GM12878 (cell line): ENCODE results near the gene DNAH1. TPM values are rescaled to one million over a fixed set of nuclear protein-coding genes. Genes with fewer than 3 reads are reported as not detected.

Source experiments
- ATAC-seq: fragments of 200-7000 bp; cut with Tn5 transposase; 3 replicates; pipeline ENCODE4 v1.9.1; 2020; ENCODE audit warnings: mild to moderate bottlenecking, moderate library complexity
- BruUV-seq: library from RNA; stranded (reverse); fragments of 400-500 nt; replicated peaks from 2 replicates; lab custom pipeline; 2021; lab: Mats Ljungman, UMichigan
- CTCF ChIA-PET: fragments of 300-600 bp; sonication (Branson Sonifier 250); formaldehyde crosslinking; extraction: SDS; loops from one replicate; lab custom pipeline; 2021; ENCODE audit warnings: inconsistent platforms; lab: Yijun Ruan, JAX
- POLR2A ChIA-PET: fragments of 350-600 bp; formaldehyde crosslinking; extraction: SDS; loops from one replicate; lab custom pipeline; 2021; ENCODE audit warnings: inconsistent platforms; lab: Charles Lee
- RAD21 ChIA-PET: fragments of 300-600 bp; sonication (Branson Sonifier 250); formaldehyde crosslinking; loops from one replicate; lab custom pipeline; 2023; ENCODE audit warnings: antibody characterized with exemption; ENCODE audit not compliant: unreplicated experiment; lab: Charles Lee
- SMC1A ChIA-PET: fragments of 300-600 bp; sonication (Branson Sonifier 250); formaldehyde crosslinking; loops from one replicate; lab custom pipeline; 2023; ENCODE audit not compliant: unreplicated experiment, uncharacterized antibody; lab: Charles Lee
- DNase-seq: peaks from one replicate; pipeline ENCODE4 v3.0.0-alpha.2; 2011; ENCODE audit warnings: low read depth, low spot score
- FAIRE-seq: peaks from 3 replicates; lab custom pipeline; 2011; peaks lifted over from hg19 to GRCh38; lab: Jason Lieb, UNC
- H2AFZ ChIP-seq: 2 replicates; pipeline ENCODE4 v1.6.0; 2011; ENCODE audit warnings: low read depth, low read length, control low read depth; ENCODE audit not compliant: control insufficient read depth
- H3K27ac ChIP-seq: 2 replicates; pipeline ENCODE4 v1.5.1; 2011; ENCODE audit warnings: control low read depth; ENCODE audit not compliant: control insufficient read depth, insufficient read depth
- H3K27me3 ChIP-seq, 2 experiments: replicated peaks in 1 of 2; 2 replicates each; pipeline versions ENCODE4 v1.6.0 to v1.6.1; 2011; ENCODE audit warnings: low read length in 1 of 2; ENCODE audit not compliant: control insufficient read depth in 2 of 2, insufficient read depth in 2 of 2
- H3K36me3 ChIP-seq, 2 experiments: 2 replicates each; pipeline ENCODE4 v1.5.1; 2011; ENCODE audit warnings: low read length in 1 of 2; ENCODE audit not compliant: control insufficient read depth in 2 of 2, insufficient read depth in 2 of 2
- H3K4me1 ChIP-seq: 2 replicates; pipeline ENCODE4 v1.6.1; 2011; ENCODE audit warnings: mild to moderate bottlenecking, low read length, moderate library complexity, mixed read lengths; ENCODE audit not compliant: control insufficient read depth, insufficient read depth
- H3K4me2 ChIP-seq: 2 replicates; pipeline ENCODE4 v1.6.0; 2011; ENCODE audit warnings: control low read depth; ENCODE audit not compliant: control insufficient read depth, insufficient read depth
- H3K4me3 ChIP-seq: fragments of 200-600 bp; sonication (generic); 2 replicates; pipeline ENCODE4 v1.5.1; 2016
- H3K79me2 ChIP-seq: 2 replicates; pipeline ENCODE4 v1.6.0; 2011; ENCODE audit warnings: low read length; ENCODE audit not compliant: control insufficient read depth, insufficient read depth
- H3K9ac ChIP-seq: 2 replicates; pipeline ENCODE4 v1.8.0; 2011; ENCODE audit warnings: low read length, control low read depth, mixed read lengths; ENCODE audit not compliant: control insufficient read depth, insufficient read depth
- H3K9me3 ChIP-seq: replicated peaks from 3 replicates; pipeline ENCODE4 v1.5.1; 2011; ENCODE audit warnings: mild to moderate bottlenecking, low read length; ENCODE audit not compliant: control insufficient read depth, insufficient read depth
- H4K20me1 ChIP-seq: 2 replicates; pipeline ENCODE4 v1.6.0; 2011; ENCODE audit not compliant: control insufficient read depth, insufficient read depth
- DPF2 ChIP-seq: fragments of 450-650 bp; IDR thresholded peaks from 2 replicates; pipeline ENCODE4 v1.6.1; 2017; ENCODE audit warnings: mild to moderate bottlenecking
- HDGF ChIP-seq: fragments of 450-650 bp; IDR thresholded peaks from 2 replicates; pipeline ENCODE4 v1.6.1; 2016; ENCODE audit warnings: antibody characterized with exemption
- JUND ChIP-seq: IDR thresholded peaks from 2 replicates; pipeline ENCODE4 v1.6.1; 2012; ENCODE audit warnings: low read depth, mild to moderate bottlenecking, low read length, improper control_type of control experiment, moderate library complexity
- MYB ChIP-seq: fragments of 150-350 bp; IDR thresholded peaks from 2 replicates; pipeline ENCODE4 v1.6.1; 2014; ENCODE audit warnings: mild to moderate bottlenecking, low read depth, low read length, borderline replicate concordance
- PAX8 ChIP-seq: fragments of 450-650 bp; IDR thresholded peaks from 2 replicates; pipeline ENCODE4 v1.6.1; 2017; ENCODE audit warnings: mild to moderate bottlenecking, moderate library complexity
- POLR2AphosphoS5 ChIP-seq: IDR thresholded peaks from 2 replicates; pipeline ENCODE4 v1.6.1; 2011; ENCODE audit warnings: mild to moderate bottlenecking, low read length, inconsistent platforms
- RELA ChIP-seq: fragments of 450-650 bp; IDR thresholded peaks from 2 replicates; pipeline ENCODE4 v1.8.0; 2014; ENCODE audit warnings: borderline replicate concordance; ENCODE audit not compliant: partially characterized antibody
- SIN3A ChIP-seq: IDR thresholded peaks from 2 replicates; pipeline ENCODE4 v1.6.1; 2012; ENCODE audit warnings: low read depth, low read length, improper control_type of control experiment
- SP1 ChIP-seq: IDR thresholded peaks from one replicate; pipeline ENCODE4 v1.6.1; 2011; ENCODE audit warnings: low read depth, low read length
- SUZ12 ChIP-seq: fragments of 200-600 bp; sonication (generic); IDR thresholded peaks from one replicate; pipeline ENCODE4 v1.6.1; 2018; ENCODE audit warnings: antibody characterized with exemption, mild to moderate bottlenecking; ENCODE audit not compliant: unreplicated experiment
- TAF1 ChIP-seq: IDR thresholded peaks from 2 replicates; pipeline ENCODE4 v1.6.1; 2011; ENCODE audit warnings: mild to moderate bottlenecking, low read depth, low read length, borderline replicate concordance
- YBX1 ChIP-seq: fragments of 450-650 bp; IDR thresholded peaks from 2 replicates; pipeline ENCODE4 v1.6.1; 2016; ENCODE audit warnings: antibody characterized with exemption
- ZSCAN29 ChIP-seq: fragments of 450-650 bp; IDR thresholded peaks from 2 replicates; pipeline ENCODE4 v1.6.1; 2017; ENCODE audit warnings: mild to moderate bottlenecking, moderate library complexity
- WGBS: methylation state at CpG from one replicate; pipeline ENCODE4 v1.1.6; 2016; ENCODE audit warnings: low lambda C conversion rate; ENCODE audit not compliant: insufficient replicate concordance, insufficient coverage; ENCODE audit errors: missing lambda C conversion rate; 5-methylcytosine and 5-hydroxymethylcytosine counted together
- in situ Hi-C: fragments of 300-500 bp; cut with MboI; formaldehyde crosslinking; loops from 9 replicates; pipeline ENCODE4 v1.14.3; 2018; ENCODE audit warnings: mixed read lengths
- intact Hi-C: fragments of 100-400 bp; cut with micrococcal nuclease; formaldehyde crosslinking; loops from one replicate; pipeline ENCODE4 v1.14.2; 2022; ENCODE audit not compliant: unreplicated experiment
- polyA plus RNA-seq, 11 experiments: library from polyadenylated mRNA; depleted of rRNA in 4 of 11; unstranded in 6 of 11; stranded (reverse) in 5 of 11; fragments of >200 nt; fragmentation: Nextera tagmentation in 4 of 11; fragmentation: Illumina TruSeq in 1 of 11; extraction: Ambion mirVana in 4 of 11; extraction: Trizol in 1 of 11; gene quantifications; 1 replicate in 1 of 11; 2 replicates in 10 of 11; pipeline versions ENCODE4 v1.2.1 to v1.2.3, GENCODE V29; 2011 to 2016; ENCODE audit warnings: inconsistent platforms in 2 of 11, missing spikeins in 2 of 11, low read depth in 1 of 11
- total RNA-seq, 4 experiments: library from RNA; depleted of rRNA in 3 of 4; stranded (reverse); fragments of >200 nt in 3 of 4; fragmentation: Illumina TruSeq in 1 of 4; extraction: Trizol in 1 of 4; gene quantifications; 2 replicates each; pipeline versions ENCODE4 v1.2.1 to v1.2.3, GENCODE V29; 2013 to 2021
- TF ChIP-seq, protein P1 (sequence below): fragments of 450-650 bp; conservative IDR thresholded peaks from 2 replicates; pipeline ENCODE4 v1.6.1; 2017; ENCODE audit warnings: mild to moderate bottlenecking, moderate library complexity
- TF ChIP-seq, protein P2 (sequence below): fragments of 450-650 bp; formaldehyde crosslinking; IDR thresholded peaks from 2 replicates; pipeline ENCODE4 v1.4.0; 2020; ENCODE audit warnings: mild to moderate bottlenecking, moderate library complexity

The DNAH1 gene
- total and polyA plus RNA-seq, 10 of the 15 experiments (the other 5 are each of a cell fraction or from before 2014, with no cell fraction given) = 0.31 to 5.8 (median 2.7) TPM

DNA sequence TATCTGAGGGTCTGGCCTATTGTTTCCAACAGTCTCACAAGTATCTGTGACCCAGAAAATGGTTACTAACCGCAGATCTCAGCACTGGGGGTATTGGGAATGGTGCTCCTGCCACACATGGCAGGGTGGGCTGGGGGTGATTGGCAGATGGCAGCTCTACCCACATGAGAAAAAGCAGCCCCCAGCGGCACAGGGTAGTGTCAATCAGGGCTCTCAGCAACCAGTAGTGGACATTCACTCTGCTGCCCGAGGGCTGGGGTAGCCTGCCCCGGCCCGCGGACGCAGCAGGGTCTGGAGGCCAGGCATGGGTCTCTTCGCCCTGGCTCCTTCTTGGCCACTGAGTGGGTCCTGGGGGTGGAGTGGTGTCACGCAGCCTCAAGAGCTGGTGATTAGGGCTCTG is 8.6 kb downstream of the DNAH1 start:
- ChIA-PET SMC1A (interaction anchor here (2.3 kb wide), 1 partner anchor 14 kb away, joined by 9 read pairs; no protein-coding TSS in a partner anchor), RAD21 (no interaction called here), POLR2A (no interaction called here), CTCF (interaction anchor here (1.8 kb wide), 1 partner anchor 15 kb away, joined by 6 read pairs; no protein-coding TSS in a partner anchor)
- Histone ChIP-seq H2AFZ (no peak overlapping the region), H3K9me3 (no peaks in the 10 kb centered on the region), H3K36me3 (no peaks in the 10 kb centered on the region), H3K9ac (no peak overlapping the region), H3K27me3 (no peaks in the 10 kb centered on the region), H3K4me3 (no peak overlapping the region), H3K4me1 (no peaks in the 10 kb centered on the region), H4K20me1 (no peaks in the 10 kb centered on the region), H3K27ac (no peak overlapping the region), H3K79me2 (no peaks in the 10 kb centered on the region), H3K4me2 (no peak overlapping the region)
- no peak for FAIRE-seq
- ATAC-seq = no peak
- no peak for DNase-seq
- in situ Hi-C loops (no loop called here), intact Hi-C loops (no loop called here)
- TF ChIP-seq MYB (no peak), DPF2 (no peak), YBX1 (no peak), RELA (no peak), SP1 (no peak), PAX8 (no peak), TAF1 (no peak), SIN3A (no peak), POLR2AphosphoS5 (no peak), JUND (no peak), HDGF (no peak), SUZ12 (no peak), ZSCAN29 (no peak)
- TF ChIP-seq, protein P1, sequence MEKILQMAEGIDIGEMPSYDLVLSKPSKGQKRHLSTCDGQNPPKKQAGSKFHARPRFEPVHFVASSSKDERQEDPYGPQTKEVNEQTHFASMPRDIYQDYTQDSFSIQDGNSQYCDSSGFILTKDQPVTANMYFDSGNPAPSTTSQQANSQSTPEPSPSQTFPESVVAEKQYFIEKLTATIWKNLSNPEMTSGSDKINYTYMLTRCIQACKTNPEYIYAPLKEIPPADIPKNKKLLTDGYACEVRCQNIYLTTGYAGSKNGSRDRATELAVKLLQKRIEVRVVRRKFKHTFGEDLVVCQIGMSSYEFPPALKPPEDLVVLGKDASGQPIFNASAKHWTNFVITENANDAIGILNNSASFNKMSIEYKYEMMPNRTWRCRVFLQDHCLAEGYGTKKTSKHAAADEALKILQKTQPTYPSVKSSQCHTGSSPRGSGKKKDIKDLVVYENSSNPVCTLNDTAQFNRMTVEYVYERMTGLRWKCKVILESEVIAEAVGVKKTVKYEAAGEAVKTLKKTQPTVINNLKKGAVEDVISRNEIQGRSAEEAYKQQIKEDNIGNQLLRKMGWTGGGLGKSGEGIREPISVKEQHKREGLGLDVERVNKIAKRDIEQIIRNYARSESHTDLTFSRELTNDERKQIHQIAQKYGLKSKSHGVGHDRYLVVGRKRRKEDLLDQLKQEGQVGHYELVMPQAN = no peak
- TF ChIP-seq, protein P2, sequence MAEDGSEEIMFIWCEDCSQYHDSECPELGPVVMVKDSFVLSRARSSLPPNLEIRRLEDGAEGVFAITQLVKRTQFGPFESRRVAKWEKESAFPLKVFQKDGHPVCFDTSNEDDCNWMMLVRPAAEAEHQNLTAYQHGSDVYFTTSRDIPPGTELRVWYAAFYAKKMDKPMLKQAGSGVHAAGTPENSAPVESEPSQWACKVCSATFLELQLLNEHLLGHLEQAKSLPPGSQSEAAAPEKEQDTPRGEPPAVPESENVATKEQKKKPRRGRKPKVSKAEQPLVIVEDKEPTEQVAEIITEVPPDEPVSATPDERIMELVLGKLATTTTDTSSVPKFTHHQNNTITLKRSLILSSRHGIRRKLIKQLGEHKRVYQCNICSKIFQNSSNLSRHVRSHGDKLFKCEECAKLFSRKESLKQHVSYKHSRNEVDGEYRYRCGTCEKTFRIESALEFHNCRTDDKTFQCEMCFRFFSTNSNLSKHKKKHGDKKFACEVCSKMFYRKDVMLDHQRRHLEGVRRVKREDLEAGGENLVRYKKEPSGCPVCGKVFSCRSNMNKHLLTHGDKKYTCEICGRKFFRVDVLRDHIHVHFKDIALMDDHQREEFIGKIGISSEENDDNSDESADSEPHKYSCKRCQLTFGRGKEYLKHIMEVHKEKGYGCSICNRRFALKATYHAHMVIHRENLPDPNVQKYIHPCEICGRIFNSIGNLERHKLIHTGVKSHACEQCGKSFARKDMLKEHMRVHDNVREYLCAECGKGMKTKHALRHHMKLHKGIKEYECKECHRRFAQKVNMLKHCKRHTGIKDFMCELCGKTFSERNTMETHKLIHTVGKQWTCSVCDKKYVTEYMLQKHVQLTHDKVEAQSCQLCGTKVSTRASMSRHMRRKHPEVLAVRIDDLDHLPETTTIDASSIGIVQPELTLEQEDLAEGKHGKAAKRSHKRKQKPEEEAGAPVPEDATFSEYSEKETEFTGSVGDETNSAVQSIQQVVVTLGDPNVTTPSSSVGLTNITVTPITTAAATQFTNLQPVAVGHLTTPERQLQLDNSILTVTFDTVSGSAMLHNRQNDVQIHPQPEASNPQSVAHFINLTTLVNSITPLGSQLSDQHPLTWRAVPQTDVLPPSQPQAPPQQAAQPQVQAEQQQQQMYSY = no peak
- BruUV-seq = no TSS peak
- 92% methylated on average over 9 of the region's 9 CpGs for WGBS
